Fibroblast of lung (primary cell): ENCODE results near the gene NCAPH2. TPM values are rescaled to one million over a fixed set of nuclear protein-coding genes. Genes with fewer than 3 reads are reported as not detected.

Experiments
- DNase-seq, 2 donors: peaks; one replicate each; pipeline versions ENCODE4 v3.0.0 to v3.0.0-alpha.2; 2010; ENCODE audit warnings: low read depth in 2 of 2
- H2AFZ ChIP-seq: 2 replicates; pipeline ENCODE4 v1.5.1; 2012; ENCODE audit warnings: low read length, control low read depth, inconsistent platforms
- H3K27ac ChIP-seq: 2 replicates; pipeline ENCODE4 v1.5.1; 2011; ENCODE audit warnings: low read length, control low read depth; ENCODE audit not compliant: insufficient read depth
- H3K27me3 ChIP-seq: 2 replicates; pipeline ENCODE4 v1.5.1; 2011; ENCODE audit warnings: mild to moderate bottlenecking, low read length; ENCODE audit not compliant: control insufficient read depth, insufficient read depth
- H3K36me3 ChIP-seq: 2 replicates; pipeline ENCODE4 v1.5.1; 2011; ENCODE audit warnings: low read length; ENCODE audit not compliant: control insufficient read depth, insufficient read depth
- H3K4me1 ChIP-seq: 2 replicates; pipeline ENCODE4 v1.5.1; 2011; ENCODE audit warnings: low read length; ENCODE audit not compliant: control insufficient read depth, insufficient read depth; ENCODE audit errors: extremely low read depth
- H3K4me2 ChIP-seq: 2 replicates; pipeline ENCODE4 v1.5.1; 2011; ENCODE audit warnings: low read length, control low read depth; ENCODE audit not compliant: insufficient read depth; ENCODE audit errors: extremely low read depth
- H3K4me3 ChIP-seq, 4 experiments: fragments of 200-600 bp in 1 of 4; sonication (generic) in 1 of 4; replicated peaks in 1 of 4; 2 replicates each; pipeline ENCODE4 v1.5.1; 2011 to 2016; ENCODE audit warnings: low read length in 4 of 4, low read depth in 3 of 4, mild to moderate bottlenecking in 3 of 4, control low read depth in 2 of 4, inconsistent platforms in 1 of 4, mixed read lengths in 1 of 4; ENCODE audit not compliant: insufficient read depth in 1 of 4; ENCODE audit errors: control extremely low read depth in 1 of 4
- H3K79me2 ChIP-seq: 2 replicates; pipeline ENCODE4 v1.5.1; 2012; ENCODE audit warnings: mild to moderate bottlenecking, low read length, inconsistent platforms; ENCODE audit not compliant: control insufficient read depth, insufficient read depth
- H3K9ac ChIP-seq: 2 replicates; pipeline ENCODE4 v1.5.1; 2011; ENCODE audit warnings: mild to moderate bottlenecking, low read length, control low read depth; ENCODE audit not compliant: insufficient read depth
- H3K9me3 ChIP-seq: 2 replicates; pipeline ENCODE4 v1.5.1; 2012; ENCODE audit warnings: low read depth, low read length; ENCODE audit not compliant: control insufficient read depth, insufficient read depth
- H4K20me1 ChIP-seq: 2 replicates; pipeline ENCODE4 v1.5.1; 2011; ENCODE audit warnings: low read length; ENCODE audit not compliant: control insufficient read depth, insufficient read depth; ENCODE audit errors: extremely low read depth
- EZH2 ChIP-seq: IDR thresholded peaks from 2 replicates; pipeline ENCODE4 v1.5.1; 2012; ENCODE audit warnings: low read length, control low read depth, mild to moderate bottlenecking; ENCODE audit errors: missing control alignments
- polyA plus RNA-seq, 2 donors: library from polyadenylated mRNA; depleted of rRNA in 1 of 2; stranded (reverse) in 1 of 2; unstranded in 1 of 2; fragments of >200 nt; gene quantifications; 2 replicates each; pipeline ENCODE4 v1.2.1, GENCODE V29; 2011 to 2012; ENCODE audit warnings: missing spikeins in 1 of 2
- total RNA-seq: library from RNA; depleted of rRNA; stranded (reverse); fragments of >200 nt; gene quantifications from 2 replicates; pipeline ENCODE4 v1.2.1, GENCODE V29; 2014
- TF ChIP-seq, protein P1 (sequence below), 2 donors: IDR thresholded peaks in 1 of 2; conservative IDR thresholded peaks in 1 of 2; 1 replicate in 1 of 2; 2 replicates in 1 of 2; pipeline ENCODE4 v1.5.1; 2011 to 2012; ENCODE audit warnings: low read length in 2 of 2, control low read depth in 1 of 2, inconsistent platforms in 1 of 2, low read depth in 1 of 2, mild to moderate bottlenecking in 1 of 2

The NCAPH2 gene
- total and polyA plus RNA-seq, 2 donors (not counting 1 experiment from before 2014, with no cell fraction given) = 12.0 to 18.3 TPM

DNA sequence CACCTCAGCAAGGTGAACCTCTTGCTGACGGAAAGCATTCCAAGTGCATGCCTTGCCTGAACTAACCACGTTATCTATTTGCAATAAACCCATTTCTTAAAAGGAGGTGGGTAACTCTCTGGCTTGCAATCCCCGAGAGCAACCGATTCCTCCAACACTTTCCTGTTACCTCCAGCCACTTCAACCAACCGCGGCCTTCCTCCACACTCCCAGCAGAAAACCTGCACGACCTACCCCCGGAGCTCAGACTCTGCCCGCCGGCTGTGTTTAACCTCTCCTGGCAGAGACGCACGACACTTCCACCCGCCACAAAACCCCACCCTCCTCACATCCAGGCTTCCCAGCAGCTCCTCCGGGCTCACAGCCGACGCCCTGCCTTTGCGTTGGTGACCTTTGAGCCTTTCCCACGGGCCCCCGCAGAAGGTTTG, 16.7 kb downstream of the NCAPH2 start:
- no peak for DNase-seq

DNA sequence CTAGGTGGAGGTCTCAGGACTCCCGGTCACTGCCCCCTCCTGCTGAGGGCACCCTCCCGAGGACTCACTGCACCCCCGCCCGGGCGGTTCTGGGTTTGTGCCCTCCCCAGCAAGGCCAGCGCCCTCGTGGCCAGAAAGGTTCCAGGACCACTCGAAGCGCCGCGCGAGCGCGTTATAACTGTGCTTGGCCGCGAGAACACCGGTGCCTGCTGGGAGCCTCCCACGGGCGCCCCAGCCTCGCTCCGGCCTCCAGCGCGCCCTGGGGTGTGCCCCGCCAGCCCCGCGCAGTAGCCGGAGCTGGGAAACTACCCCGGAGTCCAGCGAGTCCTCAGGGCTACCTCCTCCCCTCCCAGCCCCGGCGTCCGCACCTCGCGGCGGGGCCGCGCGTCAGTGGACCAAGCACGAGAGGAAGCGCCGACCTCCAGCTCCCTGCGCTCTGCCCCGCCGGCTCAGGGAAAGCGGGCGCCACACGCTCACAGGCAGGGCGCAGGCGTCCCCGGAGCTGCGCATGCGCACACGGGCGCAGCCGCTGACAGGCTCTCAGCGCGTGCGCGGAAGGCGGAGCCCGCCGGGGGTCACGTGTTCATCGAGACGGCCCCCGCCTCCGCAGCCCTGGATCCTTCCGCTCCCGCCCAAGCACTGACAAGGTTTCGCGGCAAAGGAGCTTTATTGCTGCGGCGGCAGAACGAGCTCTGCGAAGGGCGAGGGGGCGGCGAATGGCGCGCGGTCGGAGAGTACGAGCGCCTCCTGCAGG, 17.3 kb downstream of the NCAPH2 start, which contains the start of gene SCO2:
Gene SCO2 (minus strand): TSS at position 495 of the 754 bp plus-strand sequence. CDS start 1,187 bp downstream, outside the sequence.
- Histone ChIP-seq H3K27ac (peak within 1 kb of the TSS; percentile 71), H3K4me2 (peak within 1 kb of the TSS; percentile 100), H3K79me2 (peaks cover 18% of the 10 kb centered on the region), H2AFZ (peak within 1 kb of the TSS; percentile 17), H3K9me3 (no peaks in the 10 kb centered on the region), H3K4me3 (peak within 1 kb of the TSS; percentile 53 to 82 (median 66)), H3K27me3 (peaks cover 3% of the 10 kb centered on the region), H3K4me1 (peaks cover 11% of the 10 kb centered on the region), H3K36me3 (peaks cover 17% of the 10 kb centered on the region), H4K20me1 (no peaks in the 10 kb centered on the region), H3K9ac (peak within 1 kb of the TSS; percentile 84)
- peak; percentile 97 for DNase-seq
- no peak for TF ChIP-seq EZH2
- TF ChIP-seq, protein P1, sequence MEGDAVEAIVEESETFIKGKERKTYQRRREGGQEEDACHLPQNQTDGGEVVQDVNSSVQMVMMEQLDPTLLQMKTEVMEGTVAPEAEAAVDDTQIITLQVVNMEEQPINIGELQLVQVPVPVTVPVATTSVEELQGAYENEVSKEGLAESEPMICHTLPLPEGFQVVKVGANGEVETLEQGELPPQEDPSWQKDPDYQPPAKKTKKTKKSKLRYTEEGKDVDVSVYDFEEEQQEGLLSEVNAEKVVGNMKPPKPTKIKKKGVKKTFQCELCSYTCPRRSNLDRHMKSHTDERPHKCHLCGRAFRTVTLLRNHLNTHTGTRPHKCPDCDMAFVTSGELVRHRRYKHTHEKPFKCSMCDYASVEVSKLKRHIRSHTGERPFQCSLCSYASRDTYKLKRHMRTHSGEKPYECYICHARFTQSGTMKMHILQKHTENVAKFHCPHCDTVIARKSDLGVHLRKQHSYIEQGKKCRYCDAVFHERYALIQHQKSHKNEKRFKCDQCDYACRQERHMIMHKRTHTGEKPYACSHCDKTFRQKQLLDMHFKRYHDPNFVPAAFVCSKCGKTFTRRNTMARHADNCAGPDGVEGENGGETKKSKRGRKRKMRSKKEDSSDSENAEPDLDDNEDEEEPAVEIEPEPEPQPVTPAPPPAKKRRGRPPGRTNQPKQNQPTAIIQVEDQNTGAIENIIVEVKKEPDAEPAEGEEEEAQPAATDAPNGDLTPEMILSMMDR (conservative IDR thresholded peaks at IDR 0.05 in 1 of 2, IDR thresholded peaks at IDR 0.05 in 1 of 2; ENCODE audit: low read depth in 1 of 2, low read length in 2 of 2) = no peak

More for the DNA sequence above, 16.7 kb downstream of the NCAPH2 start:
- Histone ChIP-seq H3K9ac (peak overlapping the region; percentile 84), H2AFZ (no peak overlapping the region), H3K36me3 (peaks cover 17% of the 10 kb centered on the region), H3K79me2 (peaks cover 18% of the 10 kb centered on the region), H3K4me3 (peak overlapping the region; percentile 53 to 82 (median 66)), H3K4me2 (peak overlapping the region; percentile 100), H3K27ac (peak overlapping the region; percentile 71), H3K4me1 (peaks cover 11% of the 10 kb centered on the region), H3K9me3 (no peaks in the 10 kb centered on the region), H4K20me1 (no peaks in the 10 kb centered on the region), H3K27me3 (no peaks in the 10 kb centered on the region)
- TF ChIP-seq, protein P1 (conservative IDR thresholded peaks at IDR 0.05 in 1 of 2, IDR thresholded peaks at IDR 0.05 in 1 of 2; ENCODE audit: low read depth in 1 of 2, low read length in 2 of 2) = no peak
- TF ChIP-seq EZH2 = no peak

DNA sequence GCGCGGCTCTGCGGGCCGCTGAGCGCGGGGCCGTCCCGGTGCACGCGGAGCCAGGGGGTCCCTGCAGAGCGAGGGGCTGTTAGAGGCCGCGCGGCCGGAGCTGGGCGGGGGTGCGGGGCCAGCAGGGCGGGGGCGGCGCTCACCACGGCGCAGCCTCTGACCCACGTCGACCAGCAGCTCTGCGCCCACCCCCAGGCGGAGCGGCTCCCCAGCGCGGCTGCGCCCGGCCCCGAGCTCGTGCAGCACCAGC, 17.8 kb downstream of the NCAPH2 start:
- Histone ChIP-seq H3K4me3 (peak overlapping the region; percentile 19 to 82 (median 57)), H3K4me2 (peak overlapping the region; percentile 64), H3K9ac (peak overlapping the region; percentile 84), H3K79me2 (peaks cover 18% of the 10 kb centered on the region), H3K36me3 (peaks cover 17% of the 10 kb centered on the region), H3K27me3 (peaks cover 6% of the 10 kb centered on the region), H3K9me3 (no peaks in the 10 kb centered on the region), H2AFZ (peak overlapping the region; percentile 17), H3K4me1 (peaks cover 16% of the 10 kb centered on the region), H3K27ac (peak overlapping the region; percentile 71), H4K20me1 (no peaks in the 10 kb centered on the region)
- TF ChIP-seq, protein P1 (conservative IDR thresholded peaks at IDR 0.05 in 1 of 2, IDR thresholded peaks at IDR 0.05 in 1 of 2; ENCODE audit: low read depth in 1 of 2, low read length in 2 of 2) = no peak
- no peak for TF ChIP-seq EZH2
- DNase-seq = no peak
